IMR-90 (cell line): ENCODE data around the gene NXN. TPM values are rescaled to one million over a fixed set of nuclear protein-coding genes. Genes with fewer than 3 reads are reported as not detected.

ENCODE experiments used
- ATAC-seq: fragments of 200-7000 bp; cut with Tn5 transposase; 2 replicates; pipeline ENCODE4 v1.9.1; 2020; ENCODE audit warnings: low read depth, mild to moderate bottlenecking, moderate library complexity
- BruUV-seq: library from RNA; stranded (reverse); fragments of 400-500 nt; replicated peaks from 2 replicates; lab custom pipeline; 2021; lab: Mats Ljungman, UMichigan
- CTCF ChIA-PET: fragments of 300-600 bp; formaldehyde crosslinking; extraction: SDS; loops from one replicate; lab custom pipeline; 2021; ENCODE audit warnings: antibody characterized with exemption; lab: Yijun Ruan, JAX
- POLR2A ChIA-PET: fragments of 300-600 bp; sonication (Branson Sonifier 250); formaldehyde crosslinking; loops from one replicate; lab custom pipeline; 2022; ENCODE audit warnings: antibody characterized with exemption; ENCODE audit not compliant: unreplicated experiment; lab: Charles Lee
- DNase-seq: peaks from one replicate; pipeline ENCODE4 v3.0.0; 2013
- H2AFZ ChIP-seq: replicated peaks from 2 replicates; pipeline ENCODE3; 2013; ENCODE audit warnings: low read length, mild to moderate bottlenecking; ENCODE audit not compliant: poor library complexity
- H2AK5ac ChIP-seq: 2 replicates; pipeline ENCODE4 v1.6.1; 2013; ENCODE audit warnings: low read depth, low read length, inconsistent platforms
- H2AK9ac ChIP-seq: replicated peaks from 2 replicates; pipeline ENCODE3; 2013; ENCODE audit warnings: mild to moderate bottlenecking, low read depth, low read length, moderate library complexity; ENCODE audit not compliant: poor library complexity
- H2BK120ac ChIP-seq: 2 replicates; pipeline ENCODE4 v1.6.1; 2013; ENCODE audit warnings: low read depth, low read length, inconsistent platforms
- H2BK15ac ChIP-seq: 3 replicates; pipeline ENCODE4 v1.6.1; 2013; ENCODE audit warnings: low read depth, low read length, inconsistent platforms
- H2BK20ac ChIP-seq: 2 replicates; pipeline ENCODE4 v1.6.1; 2013; ENCODE audit warnings: low read depth, mild to moderate bottlenecking, inconsistent platforms, low read length, moderate library complexity
- H2BK5ac ChIP-seq: 2 replicates; pipeline ENCODE4 v1.6.1; 2013; ENCODE audit warnings: mild to moderate bottlenecking, low read depth, low read length, inconsistent platforms; ENCODE audit not compliant: poor library complexity, severe bottlenecking
- H3K14ac ChIP-seq: replicated peaks from 2 replicates; pipeline ENCODE4 v1.6.1; 2013; ENCODE audit warnings: low read depth, low read length, inconsistent platforms
- H3K18ac ChIP-seq: 2 replicates; pipeline ENCODE4 v1.6.1; 2013; ENCODE audit warnings: low read depth, low read length, control low read depth
- H3K23ac ChIP-seq: 2 replicates; pipeline ENCODE4 v1.6.1; 2013; ENCODE audit warnings: low read depth, low read length, inconsistent platforms
- H3K27ac ChIP-seq: 2 replicates; pipeline ENCODE4 v1.5.1; 2013; ENCODE audit warnings: mild to moderate bottlenecking, control low read depth, low read length; ENCODE audit not compliant: insufficient read depth
- H3K27me3 ChIP-seq: 2 replicates; pipeline ENCODE4 v1.6.1; 2013; ENCODE audit warnings: low read length; ENCODE audit not compliant: control insufficient read depth, insufficient read depth
- H3K36me3 ChIP-seq: 2 replicates; pipeline ENCODE4 v1.6.1; 2013; ENCODE audit warnings: low read length, mixed read lengths; ENCODE audit not compliant: control insufficient read depth, insufficient read depth
- H3K4ac ChIP-seq: 2 replicates; pipeline ENCODE4 v1.6.1; 2013; ENCODE audit warnings: low read depth, low read length, inconsistent platforms
- H3K4me1 ChIP-seq: 2 replicates; pipeline ENCODE4 v1.6.1; 2013; ENCODE audit warnings: low read length, mixed read lengths; ENCODE audit not compliant: control insufficient read depth, insufficient read depth
- H3K4me2 ChIP-seq: 2 replicates; pipeline ENCODE4 v1.6.1; 2013; ENCODE audit warnings: low read depth, mild to moderate bottlenecking, control low read depth, low read length, moderate library complexity
- H3K4me3 ChIP-seq: 2 replicates; pipeline ENCODE4 v1.5.1; 2013; ENCODE audit warnings: low read depth, mild to moderate bottlenecking, control low read depth, low read length, moderate library complexity; ENCODE audit not compliant: insufficient read depth
- H3K56ac ChIP-seq: 2 replicates; pipeline ENCODE4 v1.6.1; 2013; ENCODE audit warnings: low read length, inconsistent platforms; ENCODE audit not compliant: insufficient read depth; ENCODE audit errors: extremely low read depth
- H3K79me1 ChIP-seq, 2 experiments: 2 replicates each; pipeline ENCODE4 v1.6.1; 2013; ENCODE audit warnings: low read length in 2 of 2, inconsistent platforms in 1 of 2, low read depth in 1 of 2
- H3K9ac ChIP-seq: 2 replicates; pipeline ENCODE4 v1.6.1; 2013; ENCODE audit warnings: low read depth, low read length, control low read depth
- H3K9me1 ChIP-seq: 2 replicates; pipeline ENCODE4 v1.6.1; 2013; ENCODE audit warnings: low read length, inconsistent platforms; ENCODE audit not compliant: insufficient read depth
- H3K9me3 ChIP-seq: 2 replicates; pipeline ENCODE4 v1.6.1; 2013; ENCODE audit warnings: low read length; ENCODE audit not compliant: control insufficient read depth, insufficient read depth
- H4K20me1 ChIP-seq: 2 replicates; pipeline ENCODE4 v1.6.1; 2013; ENCODE audit warnings: low read length, inconsistent platforms; ENCODE audit not compliant: insufficient read depth
- H4K5ac ChIP-seq: 2 replicates; pipeline ENCODE4 v1.6.1; 2013; ENCODE audit warnings: mild to moderate bottlenecking, low read depth, low read length, control low read depth
- H4K8ac ChIP-seq, 2 experiments: 2 replicates each; pipeline ENCODE4 v1.6.1; 2013; ENCODE audit warnings: low read depth in 2 of 2, low read length in 2 of 2, control low read depth in 1 of 2, inconsistent platforms in 1 of 2
- H4K91ac ChIP-seq: 2 replicates; pipeline ENCODE4 v1.6.1; 2013; ENCODE audit warnings: low read depth, low read length, inconsistent platforms; ENCODE audit not compliant: insufficient read depth
- CHD1 ChIP-seq: IDR thresholded peaks from 2 replicates; pipeline ENCODE4 v1.6.1; 2012; ENCODE audit warnings: low read depth, low read length, improper control_type of control experiment
- FOS ChIP-seq: fragments of 150-350 bp; IDR thresholded peaks from 2 replicates; pipeline ENCODE4 v1.6.1; 2016; ENCODE audit warnings: low read depth, low read length
- MAZ ChIP-seq: IDR thresholded peaks from 2 replicates; pipeline ENCODE4 v1.6.1; 2012; ENCODE audit warnings: low read depth, mild to moderate bottlenecking, low read length, improper control_type of control experiment, moderate library complexity, borderline replicate concordance
- MXI1 ChIP-seq: IDR thresholded peaks from 2 replicates; pipeline ENCODE4 v1.6.1; 2012; ENCODE audit warnings: low read depth, mild to moderate bottlenecking, low read length, moderate library complexity, borderline replicate concordance
- RCOR1 ChIP-seq: IDR thresholded peaks from 2 replicates; pipeline ENCODE4 v1.6.1; 2012; ENCODE audit warnings: mild to moderate bottlenecking, low read length, improper control_type of control experiment; ENCODE audit not compliant: insufficient replicate concordance
- RFX5 ChIP-seq: IDR thresholded peaks from 2 replicates; pipeline ENCODE4 v1.8.0; 2012; ENCODE audit warnings: low read depth, mild to moderate bottlenecking, low read length, moderate library complexity
- WGBS, 2 experiments: methylation state at CpG; one replicate each; pipeline versions ENCODE4 v1.1.5 to v1.1.7; 2013; ENCODE audit warnings: missing lambda C conversion rate in 2 of 2; ENCODE audit not compliant: insufficient read length in 1 of 2; ENCODE audit errors: extremely low coverage in 2 of 2; 5-methylcytosine and 5-hydroxymethylcytosine counted together
- dilution Hi-C: fragments of 300-500 bp; cut with HindIII; formaldehyde crosslinking; loops from one replicate; pipeline ENCODE4 v1.14.3; 2018; ENCODE audit warnings: low sequenced_read_pairs; ENCODE audit not compliant: unreplicated experiment
- in situ Hi-C: fragments of 300-500 bp; cut with MboI; formaldehyde crosslinking; loops from 3 replicates; pipeline ENCODE4 v1.14.3; 2019; ENCODE audit warnings: low sequenced_read_pairs, inconsistent platforms, mixed read lengths
- intact Hi-C: fragments of 100-400 bp; cut with micrococcal nuclease; formaldehyde crosslinking; loops from 2 replicates; pipeline ENCODE4 v1.10.0; 2022
- polyA plus RNA-seq, 3 experiments: library from polyadenylated mRNA; depleted of rRNA; stranded (reverse); fragments of >200 nt; gene quantifications; 2 replicates each; pipeline ENCODE4 v1.2.3, GENCODE V29; 2012; ENCODE audit warnings: low replicate concordance in 1 of 3
- total RNA-seq: library from RNA; depleted of rRNA; stranded (reverse); fragments of >200 nt; gene quantifications from 2 replicates; pipeline ENCODE4 v1.2.3, GENCODE V29; 2012
- TF ChIP-seq, protein P1 (sequence below): fragments of 150-350 bp; IDR thresholded peaks from 2 replicates; pipeline ENCODE4 v1.6.1; 2016; ENCODE audit warnings: low read depth, mild to moderate bottlenecking, low read length, moderate library complexity, borderline replicate concordance

Gene NXN
- total and polyA plus RNA-seq, 2 of the 4 experiments (the other 2 are of a cell fraction), result 52.5 to 116 TPM

DNA sequence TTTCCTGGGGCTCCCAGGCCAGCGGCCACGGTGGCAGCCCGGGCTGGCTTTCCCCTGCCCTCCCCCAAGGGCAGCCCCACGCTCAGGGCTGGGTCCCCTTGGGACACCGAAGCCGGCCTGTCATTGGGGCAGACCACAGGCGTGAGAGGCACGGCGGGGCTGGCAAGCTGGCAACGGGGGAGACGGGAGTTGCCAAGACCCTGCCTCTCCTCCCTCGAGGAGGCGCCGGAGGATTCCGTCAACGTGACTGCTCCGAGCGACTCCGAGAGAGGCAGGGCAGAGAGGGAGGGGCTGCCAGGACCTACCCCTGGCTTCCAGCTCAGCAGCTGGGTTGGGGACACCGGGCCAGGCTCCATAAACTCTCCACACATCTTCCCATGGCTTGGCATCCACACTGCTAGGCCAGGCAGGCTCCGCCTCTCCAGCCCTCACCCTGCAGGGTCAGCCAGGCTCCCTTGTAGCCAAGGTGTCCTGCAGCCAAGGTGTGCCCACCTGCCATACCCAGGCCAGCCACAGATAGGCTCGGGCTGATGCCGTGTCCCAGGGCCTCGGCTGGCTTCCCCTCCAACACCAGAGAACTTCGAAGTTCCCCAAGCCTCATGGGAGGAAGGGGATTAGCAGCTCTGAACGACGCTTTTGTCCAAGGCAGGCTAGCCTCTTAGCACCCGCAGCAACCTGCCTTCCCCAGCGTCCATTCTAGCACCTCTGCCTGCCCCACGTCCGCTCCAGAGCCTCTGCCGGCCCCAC, 42.9 kb upstream of the NXN start:
- BruUV-seq, result no TSS peak

More for the DNA sequence above, 42.9 kb upstream of the NXN start:
- Histone ChIP-seq H3K9me1 (no peaks in the 10 kb centered on the region), H4K20me1 (no peaks in the 10 kb centered on the region; the same call in none of the 2 replicates), H3K18ac (no peak overlapping the region), H2BK20ac (no peak overlapping the region), H3K9ac (no peak overlapping the region), H3K79me1 (peaks cover 0 to 29% of the 10 kb centered on the region in 2 experiments; a peak in 2 of 4 replicates), H3K4me3 (no peak overlapping the region), H3K56ac (no peak overlapping the region), H3K4ac (no peak overlapping the region), H3K4me2 (no peak overlapping the region), H4K8ac (no peak overlapping the region), H2AFZ (peak overlapping the region; percentile 65), H3K27me3 (no peaks in the 10 kb centered on the region), H2BK15ac (no peak overlapping the region), H2BK120ac (no peak overlapping the region), H2BK5ac (no peak overlapping the region), H2AK5ac (no peak overlapping the region), H3K4me1 (no peaks in the 10 kb centered on the region; the same call in 1 of the 2 replicates), H2AK9ac (peak overlapping the region; percentile 72), H4K91ac (no peak overlapping the region), H4K5ac (no peak overlapping the region), H3K27ac (no peak overlapping the region), H3K9me3 (no peaks in the 10 kb centered on the region), H3K23ac (no peak overlapping the region), H3K36me3 (peaks cover 2% of the 10 kb centered on the region; the same call in 1 of the 2 replicates), H3K14ac (no peak overlapping the region)
- dilution Hi-C loops (no loop called here), in situ Hi-C loops (no loop called here), intact Hi-C loops (no loop called here)
- ChIA-PET POLR2A (no interaction called here), CTCF (no interaction called here)
- DNase-seq (no peak), ATAC-seq (no peak)
- no peak for TF ChIP-seq RCOR1
- TF ChIP-seq CHD1, result no peak
- TF ChIP-seq RFX5, result no peak
- no peak for TF ChIP-seq MAZ
- TF ChIP-seq MXI1, result no peak
- TF ChIP-seq FOS, result no peak
- TF ChIP-seq, protein P1, sequence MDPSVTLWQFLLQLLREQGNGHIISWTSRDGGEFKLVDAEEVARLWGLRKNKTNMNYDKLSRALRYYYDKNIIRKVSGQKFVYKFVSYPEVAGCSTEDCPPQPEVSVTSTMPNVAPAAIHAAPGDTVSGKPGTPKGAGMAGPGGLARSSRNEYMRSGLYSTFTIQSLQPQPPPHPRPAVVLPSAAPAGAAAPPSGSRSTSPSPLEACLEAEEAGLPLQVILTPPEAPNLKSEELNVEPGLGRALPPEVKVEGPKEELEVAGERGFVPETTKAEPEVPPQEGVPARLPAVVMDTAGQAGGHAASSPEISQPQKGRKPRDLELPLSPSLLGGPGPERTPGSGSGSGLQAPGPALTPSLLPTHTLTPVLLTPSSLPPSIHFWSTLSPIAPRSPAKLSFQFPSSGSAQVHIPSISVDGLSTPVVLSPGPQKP, result no peak
- WGBS, 2 experiments, result 70% methylated on average over 4 of the region's 32 CpGs; no CpG with 5 or more reads in 1 of the 2 experiments
